NCI-H2196 treated with DMSO at 0.1 percent for 48 hours (cell line): ENCODE data around the gene HCN3.
A peak's percentile ranks its signal among the peaks of the same experiment; 100 is the strongest.
"Not testable (repeated sequence)": the region's sequence is repeated elsewhere in the genome, so short reads cannot be mapped to it uniquely, and the experiment has no call there.

ENCODE experiments used
- DNase-seq: peaks from one replicate; lab custom pipeline; 2025; ENCODE audit not compliant: unreplicated experiment; lab: John Stamatoyannopoulos, UW

HCN3 gene

DNA sequence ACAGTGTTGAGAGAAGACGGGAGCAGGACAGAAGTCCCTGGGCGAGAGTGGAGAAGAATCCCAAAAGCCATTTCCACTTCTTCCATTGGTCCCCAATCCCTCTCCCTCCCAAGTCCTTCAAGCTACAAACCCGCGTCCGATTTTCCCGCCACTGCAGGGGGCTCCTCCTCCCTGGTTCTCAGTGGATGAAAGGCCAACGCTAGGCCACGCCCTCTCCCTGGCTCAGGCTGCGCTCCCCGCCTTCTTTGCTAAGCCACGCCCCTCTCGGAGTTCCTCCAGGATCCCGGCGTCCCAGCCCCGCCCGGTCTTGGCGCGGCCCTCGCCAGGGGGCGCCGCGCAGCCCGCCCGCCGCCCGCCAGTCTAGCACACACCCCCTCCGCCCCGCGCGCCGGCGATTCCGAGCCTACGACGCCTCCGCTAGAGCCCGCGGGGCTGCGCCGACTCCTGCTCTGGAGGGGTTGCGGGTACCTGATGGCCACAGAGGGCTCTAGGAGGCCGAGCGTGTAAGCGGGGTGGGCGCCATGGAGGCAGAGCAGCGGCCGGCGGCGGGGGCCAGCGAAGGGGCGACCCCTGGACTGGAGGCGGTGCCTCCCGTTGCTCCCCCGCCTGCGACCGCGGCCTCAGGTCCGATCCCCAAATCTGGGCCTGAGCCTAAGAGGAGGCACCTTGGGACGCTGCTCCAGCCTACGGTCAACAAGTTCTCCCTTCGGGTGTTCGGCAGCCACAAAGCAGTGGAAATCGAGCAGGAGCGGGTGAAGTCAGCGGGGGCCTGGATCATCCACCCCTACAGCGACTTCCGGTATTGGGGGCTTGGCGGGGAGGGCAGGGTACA lies at the start of gene HCN3:
TSS of gene HCN3 (plus strand) at position 394 of the 832 bp plus-strand sequence. CDS start at position 522, 128 bp downstream.
- DNase-seq: peak; percentile 97

DNA sequence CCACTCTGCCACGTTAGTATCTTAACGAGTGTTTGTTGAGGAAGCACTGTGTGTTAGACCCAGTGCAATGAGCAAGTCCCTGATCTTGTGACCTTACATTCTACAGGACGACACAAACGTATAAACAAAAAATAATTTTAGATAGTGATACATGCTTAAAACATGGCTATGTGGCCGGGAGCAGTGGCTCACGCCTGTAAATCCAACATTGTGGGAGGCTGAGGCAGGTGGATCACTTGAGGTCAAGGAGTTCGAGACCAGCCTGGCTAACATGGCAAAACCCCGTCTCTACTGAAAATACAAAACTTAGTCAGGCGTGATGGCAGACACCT lies 49.2 kb upstream of the HCN3 start:
- DNase-seq: no peak

DNA sequence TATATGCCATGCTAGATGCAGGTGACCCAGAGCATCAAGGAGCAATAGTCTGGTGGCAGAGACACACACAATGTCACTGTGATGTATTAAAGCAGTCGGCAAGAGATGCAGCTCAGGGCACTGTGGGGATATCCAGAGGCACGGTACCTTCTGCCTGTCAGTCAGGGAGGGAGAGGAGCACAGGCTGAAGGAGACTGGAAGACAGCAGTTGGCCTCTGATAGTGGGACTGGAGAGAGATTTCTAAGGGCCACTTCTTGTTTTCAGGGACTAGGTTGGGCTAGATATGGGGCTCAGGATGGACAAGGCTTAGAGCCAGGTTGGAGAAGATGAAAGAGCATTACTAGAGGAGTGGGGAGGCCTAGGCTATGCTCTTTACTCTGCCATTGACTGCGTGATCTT lies 46.0 kb upstream of the HCN3 start:
- DNase-seq: not testable (repeated sequence)

DNA sequence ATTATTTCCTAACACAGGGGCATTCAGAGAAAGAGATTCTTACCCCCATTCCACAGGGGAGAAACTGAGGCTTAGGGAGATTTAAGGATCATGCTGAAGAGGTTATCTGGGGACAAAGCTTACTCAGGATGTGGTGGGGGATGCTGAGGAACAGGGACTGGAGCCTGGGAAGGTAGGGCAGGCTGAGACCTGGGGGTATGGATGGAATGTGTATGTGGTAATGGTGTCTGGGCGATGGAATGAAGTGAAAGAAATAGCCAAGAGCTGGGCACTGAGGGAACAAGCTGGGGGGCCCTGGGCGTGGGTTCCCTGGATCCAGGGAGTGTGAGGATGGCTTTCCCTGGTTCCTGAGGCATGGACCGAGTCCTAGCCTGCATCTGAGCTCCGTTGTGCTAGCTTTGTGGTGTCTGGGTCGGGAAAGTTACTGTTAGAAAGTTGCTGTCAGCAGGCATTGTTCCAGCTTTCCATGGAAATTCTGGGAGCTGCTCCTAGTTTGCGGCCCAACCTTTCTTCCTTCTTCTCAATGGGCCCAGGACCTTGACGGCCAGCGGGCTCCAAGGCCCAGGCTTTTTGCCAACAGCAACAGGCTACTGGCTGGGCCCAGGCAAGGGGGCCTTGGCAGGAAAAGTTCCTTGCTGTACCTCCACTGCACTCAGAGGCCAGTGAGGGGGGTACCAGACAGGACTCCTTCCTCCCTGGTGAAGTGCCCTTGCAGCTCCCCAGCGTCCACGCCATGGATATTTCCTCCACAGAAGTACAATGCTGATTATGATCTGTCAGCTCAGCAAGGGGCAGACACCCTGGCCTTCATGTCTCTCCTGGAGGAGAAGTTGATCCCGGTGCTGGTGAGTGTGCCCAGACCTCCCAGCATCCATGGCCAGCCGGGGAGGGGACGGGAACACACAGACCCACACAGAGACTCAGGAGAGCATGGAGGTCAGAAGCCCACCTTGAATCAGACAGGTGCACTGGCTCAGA lies 45.0 kb upstream of the HCN3 start:
- DNase-seq: not testable (repeated sequence)

DNA sequence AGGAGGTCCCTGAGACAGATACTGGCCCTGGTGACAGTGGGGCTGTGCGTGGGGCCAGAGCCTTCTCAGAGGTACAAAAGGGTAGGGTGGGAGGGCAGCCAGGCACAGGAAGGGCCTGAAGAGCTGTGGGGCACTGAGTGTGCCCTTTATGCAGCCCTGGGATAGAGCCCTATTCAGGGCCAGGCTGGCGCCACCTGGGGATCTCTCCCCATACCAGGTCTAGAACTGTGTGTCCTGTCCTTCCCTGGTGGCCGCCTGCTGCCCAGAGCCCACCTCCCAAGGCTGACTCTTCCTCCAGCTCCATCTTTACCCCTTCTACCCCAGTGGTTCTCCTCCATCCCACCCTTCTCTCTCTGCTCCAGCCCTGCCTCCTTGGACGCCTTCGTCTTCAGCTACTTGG lies 43.8 kb upstream of the HCN3 start:
- not testable (repeated sequence) for DNase-seq

DNA sequence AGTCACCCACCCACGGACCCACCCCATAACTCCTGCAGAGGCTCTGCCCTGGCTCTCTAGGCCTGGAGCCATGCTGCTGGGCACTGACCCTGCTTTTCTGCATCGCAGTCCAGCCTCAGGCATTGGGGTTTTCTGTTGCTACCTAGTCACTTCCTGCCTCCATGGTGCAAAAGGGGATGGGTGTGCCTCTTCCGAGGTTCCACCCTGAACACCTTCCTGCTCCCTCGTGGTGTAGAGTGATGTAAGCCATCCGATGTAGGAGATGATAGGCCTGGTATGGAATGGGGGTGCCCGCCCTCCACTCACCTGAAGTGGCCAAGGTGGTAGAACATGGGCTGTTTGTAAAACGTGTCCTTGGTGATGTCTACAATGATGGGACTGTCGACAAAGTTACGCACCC lies 41.9 kb upstream of the HCN3 start:
- DNase-seq: not testable (repeated sequence)

DNA sequence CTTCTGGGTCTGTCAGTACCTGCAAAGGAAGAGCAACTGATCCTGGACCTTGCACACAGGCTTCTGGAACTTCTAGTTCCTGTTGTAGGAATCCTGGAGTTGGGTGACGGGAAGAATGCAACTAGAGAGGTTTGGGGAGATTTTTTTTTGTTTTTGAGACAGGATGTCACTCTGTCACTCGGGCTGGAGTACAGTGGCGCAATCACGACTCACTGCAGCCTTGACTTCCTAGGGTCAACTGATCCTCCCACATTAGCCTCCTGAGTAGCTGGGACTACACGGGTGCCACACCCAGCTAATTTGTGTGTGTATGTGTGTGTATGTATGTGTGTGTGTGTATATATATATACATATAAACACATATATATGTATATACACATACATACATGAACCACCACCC lies 40.8 kb upstream of the HCN3 start:
- no peak for DNase-seq

DNA sequence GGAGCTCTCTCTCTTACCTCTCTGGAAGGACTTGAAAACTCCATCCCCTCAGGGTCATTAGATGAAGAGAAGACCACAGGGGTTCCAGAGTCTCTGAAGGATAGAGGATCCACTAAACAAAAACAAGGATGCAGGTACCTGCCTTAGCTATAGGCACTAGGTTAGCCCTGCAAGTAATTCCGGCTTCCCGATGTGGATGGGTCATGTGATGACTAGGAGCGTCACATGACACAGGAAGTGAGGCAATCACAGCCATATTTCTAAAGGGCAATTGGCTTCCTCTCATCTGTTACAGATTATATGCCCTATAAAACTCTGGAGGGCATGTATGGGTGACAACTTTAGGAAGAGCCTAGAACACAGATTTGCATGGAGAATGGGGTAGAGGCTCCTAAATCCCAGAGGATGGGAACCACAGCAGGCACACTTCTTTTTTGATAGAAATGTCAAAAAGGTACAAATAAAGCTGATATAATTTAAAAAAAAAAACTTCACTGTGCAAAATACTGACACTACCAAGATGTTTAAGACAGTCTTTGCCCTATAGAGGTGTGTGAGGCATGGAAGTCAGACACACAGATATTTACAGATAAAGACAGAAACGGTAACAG lies 36.1 kb upstream of the HCN3 start:
- peak; percentile 25 for DNase-seq

DNA sequence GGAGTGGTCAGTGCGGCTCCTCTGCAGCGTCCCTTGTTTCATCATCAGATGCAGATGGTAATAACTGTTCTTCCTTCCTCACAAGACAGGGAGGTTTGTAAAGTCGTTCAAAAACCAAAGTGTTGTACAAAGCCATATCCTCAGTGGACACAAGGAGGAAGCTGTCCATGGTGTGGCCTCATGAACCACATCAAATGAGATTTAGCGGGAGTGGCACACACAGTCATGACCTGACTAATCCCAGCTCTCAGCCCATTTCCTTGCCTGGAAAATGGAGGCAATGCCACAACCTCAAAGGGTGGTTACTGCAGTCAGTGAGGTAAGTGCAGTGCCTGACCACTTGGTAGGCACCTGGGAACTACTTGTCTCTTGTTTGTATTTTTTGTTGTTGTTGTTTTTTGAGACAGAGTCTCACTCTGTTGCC lies 35.4 kb upstream of the HCN3 start:
- DNase-seq: no peak

DNA sequence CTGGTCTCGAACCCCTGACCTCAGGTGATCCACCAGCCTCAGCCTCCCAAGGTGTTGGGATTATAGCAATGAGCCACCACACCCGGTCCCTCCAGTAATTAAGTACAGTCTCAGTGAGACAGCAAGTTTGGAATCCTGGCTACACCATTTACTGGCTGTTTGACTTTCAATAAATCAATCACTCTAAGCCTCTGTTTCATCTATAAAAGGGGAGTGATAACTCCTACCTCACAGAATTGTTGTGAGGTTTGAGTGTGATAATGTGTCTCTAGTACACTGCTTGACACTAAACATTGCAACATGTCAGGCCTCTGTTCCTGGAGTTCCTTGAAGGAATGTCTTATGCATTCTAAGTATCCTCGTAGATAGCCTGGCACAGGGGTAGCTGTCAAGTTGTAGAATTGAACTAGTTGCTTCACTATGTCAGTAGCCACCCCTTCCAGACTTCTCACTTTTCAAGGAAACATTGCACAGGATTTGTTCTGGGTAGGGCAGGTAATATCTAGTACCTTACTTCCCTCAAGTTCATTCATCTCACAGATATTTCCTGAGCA lies 34.4 kb upstream of the HCN3 start:
- DNase-seq: no peak

DNA sequence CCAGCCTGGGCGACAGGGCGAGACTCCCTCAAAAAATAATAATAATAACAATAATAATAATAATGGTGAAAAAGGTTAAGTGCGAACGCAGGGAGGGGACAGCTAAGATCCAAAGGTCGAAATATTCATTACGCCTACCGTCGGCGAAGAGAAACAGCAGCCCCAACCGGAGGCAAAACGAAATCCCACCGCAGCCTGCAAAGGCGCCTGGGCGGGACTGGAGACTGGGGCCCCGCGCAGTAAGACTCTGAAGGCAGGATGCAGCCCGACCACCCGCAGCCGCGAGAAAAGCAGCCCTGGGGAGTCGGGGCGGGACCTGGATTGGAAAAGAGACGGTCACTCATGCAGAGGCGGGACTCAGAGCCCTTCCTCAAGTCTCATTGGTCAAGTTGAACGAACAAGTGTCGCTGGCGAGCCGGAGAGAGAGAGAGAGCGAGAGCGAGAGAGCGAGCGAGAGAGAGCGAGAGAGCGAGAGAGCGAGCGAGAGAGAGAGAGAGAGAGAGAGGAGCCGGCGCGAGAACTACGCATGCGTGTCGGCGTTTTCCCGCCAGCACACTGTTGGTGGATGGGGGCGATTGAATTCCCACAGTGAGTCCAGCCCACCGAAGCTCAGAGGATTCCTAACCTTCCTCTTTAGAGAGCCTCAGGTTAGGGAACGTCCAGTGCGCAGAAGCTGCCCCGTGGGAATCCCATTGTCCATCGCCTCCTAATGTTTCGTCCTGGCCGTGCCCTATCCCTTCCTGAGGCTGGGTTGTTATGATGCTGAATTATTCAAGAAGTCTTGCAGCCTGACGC lies 32.7 kb upstream of the HCN3 start:
- DNase-seq: peak; percentile 96

DNA sequence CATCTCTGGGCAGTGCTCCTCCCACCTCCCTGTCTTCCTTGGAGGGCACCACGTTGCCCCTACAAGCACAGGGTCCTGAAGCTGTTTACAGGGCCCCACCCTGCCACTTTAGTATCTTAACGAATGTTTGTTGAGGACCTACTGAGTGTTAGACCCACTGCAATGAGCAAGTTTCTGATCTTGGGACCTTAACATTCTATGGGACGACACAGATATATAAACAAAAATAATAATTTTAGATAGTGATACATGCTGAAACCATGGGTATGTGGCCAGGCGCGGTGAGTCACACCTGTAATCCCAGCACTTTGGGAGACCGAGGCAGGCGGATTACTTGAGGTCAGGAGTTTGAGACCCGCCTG lies 32.1 kb upstream of the HCN3 start:
- no peak for DNase-seq

DNA sequence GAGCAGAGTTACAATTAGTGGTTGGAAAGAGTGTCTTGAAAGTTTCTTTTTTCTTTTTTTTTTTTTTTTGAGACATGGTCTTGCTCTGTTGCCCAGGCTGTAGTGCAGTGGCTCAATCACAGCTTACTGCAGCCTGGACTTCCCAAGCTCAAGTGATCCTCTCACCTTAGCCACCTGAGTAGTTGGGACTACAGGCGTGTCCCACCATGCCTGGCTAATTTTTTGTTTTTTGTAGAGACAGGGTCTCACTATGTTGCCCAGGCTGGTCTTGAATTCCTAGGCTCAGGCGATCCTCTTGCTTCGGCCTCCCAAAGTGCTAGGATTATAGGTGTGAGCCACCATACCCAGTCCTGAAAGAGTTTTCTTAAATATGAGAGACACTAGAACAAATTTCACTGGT lies 30.5 kb upstream of the HCN3 start:
- DNase-seq: not testable (repeated sequence)

DNA sequence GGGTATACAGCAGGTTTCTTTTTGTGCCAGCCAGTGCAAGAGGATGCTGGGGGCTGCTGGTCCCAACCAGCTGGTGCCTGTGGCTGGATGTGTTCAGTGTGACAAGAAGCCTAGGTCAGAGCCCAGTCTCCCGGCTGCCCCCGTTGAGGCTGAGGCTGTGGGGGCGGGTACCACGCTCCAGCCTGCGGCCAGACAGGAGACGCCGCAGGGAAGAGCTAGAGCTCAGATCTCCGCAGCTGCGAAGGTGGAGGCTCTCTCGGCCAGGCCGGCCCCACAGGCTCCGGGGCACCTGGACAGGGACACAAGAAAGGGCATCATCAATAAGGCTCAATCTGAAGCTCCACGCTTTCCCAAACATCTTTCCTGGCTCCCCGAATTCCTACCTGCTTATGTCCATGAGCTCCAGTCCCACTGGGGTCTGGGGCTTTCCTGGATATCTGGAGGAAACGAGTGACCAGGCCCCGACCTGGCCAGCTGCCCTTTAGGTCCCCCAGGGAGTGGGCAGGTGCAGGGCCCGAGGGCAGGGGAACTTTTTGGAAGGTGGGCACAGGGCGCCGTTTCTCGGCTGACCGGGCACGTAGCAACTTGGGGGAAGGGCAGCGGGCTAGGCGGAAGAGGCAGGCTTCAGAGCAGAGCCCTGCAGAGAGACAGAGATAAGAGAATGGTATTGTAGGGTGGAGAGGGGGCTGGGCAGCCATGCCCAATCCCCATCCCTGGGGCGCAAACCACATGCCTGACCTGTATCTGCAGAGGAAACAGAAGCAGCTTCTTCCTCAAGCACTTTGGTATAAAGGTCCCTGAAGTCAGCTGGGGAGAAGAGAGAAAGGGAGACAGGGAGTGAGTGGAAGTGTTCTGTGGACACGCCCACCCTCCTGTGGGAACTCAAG lies 29.4 kb upstream of the HCN3 start:
- no peak for DNase-seq

DNA sequence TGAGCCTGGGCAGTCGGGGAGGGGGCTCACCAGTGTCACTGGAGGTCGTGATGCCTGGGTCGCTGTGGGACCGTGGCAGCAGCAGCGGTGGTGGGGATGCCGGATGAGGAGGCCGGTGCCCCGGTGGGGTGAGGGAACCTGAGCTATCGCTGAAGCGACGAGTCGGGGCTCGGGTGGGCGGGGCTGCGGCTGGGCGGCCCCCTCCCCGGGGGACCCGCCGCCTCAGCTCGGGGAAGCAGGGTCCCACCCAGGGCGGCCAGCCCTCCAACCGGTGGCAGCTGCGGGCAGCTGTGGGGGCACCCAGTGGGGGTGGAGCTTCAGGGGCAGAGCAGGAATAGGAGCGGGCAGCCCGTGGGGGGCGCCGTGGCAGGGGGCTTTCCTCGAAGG lies 27.0 kb upstream of the HCN3 start:
- no peak for DNase-seq

DNA sequence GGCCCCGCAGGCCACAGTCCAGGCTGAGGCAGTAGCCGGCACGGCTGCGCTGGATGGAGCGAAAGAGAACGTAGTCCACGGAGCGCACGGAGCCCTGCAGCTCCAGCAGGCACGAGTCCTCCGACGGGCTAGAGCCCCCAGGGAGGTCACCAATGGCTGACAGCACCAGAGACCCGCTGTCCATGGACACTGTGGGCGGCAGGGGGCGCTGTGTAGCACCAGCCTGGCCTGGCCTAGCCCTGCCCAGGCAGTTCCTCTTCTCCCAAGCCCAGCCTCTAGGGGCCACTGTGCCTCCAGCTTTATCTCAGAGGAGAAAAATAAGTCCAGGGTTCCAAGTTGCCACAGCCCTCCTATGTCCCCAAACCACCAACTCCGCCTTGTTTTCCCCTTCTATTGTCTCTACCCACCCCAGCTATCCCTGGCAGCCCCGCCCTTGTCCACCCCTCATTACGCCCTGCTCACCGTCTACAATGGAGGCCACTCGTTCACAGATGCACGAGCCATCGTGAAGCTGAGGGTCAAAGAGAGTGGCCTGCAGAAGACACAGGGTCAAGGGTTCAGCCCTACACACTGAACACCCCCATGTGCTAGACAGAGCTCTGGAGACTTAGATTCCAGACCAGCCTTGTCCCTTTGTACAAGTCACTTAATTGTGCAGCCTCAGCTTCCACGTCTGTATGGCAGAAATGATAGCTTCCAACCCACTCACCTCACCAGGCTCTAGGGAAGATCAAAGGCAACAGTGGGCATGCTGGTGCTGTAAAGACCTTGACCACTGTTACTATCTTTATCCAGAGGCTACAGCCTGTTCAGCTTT lies 26.4 kb upstream of the HCN3 start:
- DNase-seq: peak; percentile 68

DNA sequence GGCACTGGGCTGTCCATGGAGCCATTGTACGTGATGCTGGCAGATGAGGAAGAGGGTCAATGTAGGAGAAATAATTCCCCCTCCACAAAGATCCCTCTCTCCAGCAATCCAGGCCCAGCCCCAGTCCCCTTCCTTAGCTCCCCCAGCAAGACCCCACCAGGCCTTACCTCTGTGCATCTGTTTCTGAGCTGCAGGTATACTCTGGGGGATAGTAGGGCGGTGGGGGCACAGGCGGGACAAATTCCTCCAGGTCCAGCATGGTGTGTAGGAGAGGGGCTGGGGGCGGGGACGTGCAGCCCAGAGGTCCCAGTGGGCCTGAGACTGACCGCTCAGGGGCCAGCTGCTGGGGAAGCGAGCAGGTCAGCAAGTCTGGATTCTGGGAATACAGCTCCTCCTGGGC lies 25.7 kb upstream of the HCN3 start:
- no peak for DNase-seq

DNA sequence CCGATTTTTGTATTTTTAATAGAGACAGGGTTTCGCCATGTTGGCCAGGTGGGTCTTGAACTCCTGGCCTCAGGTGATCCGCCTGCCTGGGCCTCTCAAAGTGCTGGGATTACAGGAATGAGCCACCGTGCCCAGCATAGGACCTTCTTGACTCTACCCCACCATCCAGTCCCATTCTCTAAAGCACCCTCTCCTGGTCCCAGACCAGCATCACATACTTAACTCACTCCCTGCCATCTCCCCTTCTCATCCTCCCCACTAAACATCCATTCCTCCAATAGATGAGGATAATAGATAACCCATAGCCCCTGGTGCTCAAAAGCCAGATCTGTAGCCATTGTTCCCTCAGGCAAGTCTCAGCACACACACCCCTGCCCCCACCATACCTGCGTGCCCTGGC lies 24.1 kb upstream of the HCN3 start:
- no peak for DNase-seq

DNA sequence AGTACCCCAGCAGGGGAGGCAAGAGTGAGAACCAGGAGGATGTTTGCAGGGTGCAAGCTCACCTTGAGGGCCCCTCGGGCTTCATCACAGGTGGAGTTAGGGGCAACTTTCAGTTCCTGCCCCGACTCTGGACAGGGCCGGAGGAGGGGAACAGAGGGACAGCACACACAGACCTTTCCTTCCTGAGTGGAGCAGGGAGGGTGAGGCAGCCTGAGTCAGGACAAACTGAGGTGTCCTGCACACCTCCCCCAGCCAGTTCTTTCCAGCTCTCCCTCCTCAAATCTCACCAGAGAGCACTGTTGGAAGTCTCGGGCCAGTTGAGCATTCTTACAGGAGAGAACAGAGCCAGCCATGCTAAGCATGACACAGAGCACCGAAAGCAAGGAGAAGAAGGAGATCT lies 23.5 kb upstream of the HCN3 start:
- DNase-seq: no peak
